Ishikawa (cell line): ENCODE data around the gene UBAC2.

Experiments
- CEBPB ChIP-seq: IDR thresholded peaks from 2 replicates; pipeline ENCODE4 v1.6.1; 2012
- CREB1 ChIP-seq: IDR thresholded peaks from 2 replicates; pipeline ENCODE4 v1.6.1; 2012; ENCODE audit warnings: low read depth
- EGR1 ChIP-seq: IDR thresholded peaks from 2 replicates; pipeline ENCODE4 v1.6.1; 2012
- EP300 ChIP-seq: IDR thresholded peaks from 2 replicates; pipeline ENCODE4 v1.6.1; 2012; ENCODE audit warnings: borderline replicate concordance
- FOXM1 ChIP-seq: IDR thresholded peaks from 2 replicates; pipeline ENCODE4 v1.6.1; 2012; ENCODE audit warnings: low read depth, borderline replicate concordance
- NFIC ChIP-seq: IDR thresholded peaks from 2 replicates; pipeline ENCODE4 v1.6.1; 2012
- RAD21 ChIP-seq: IDR thresholded peaks from 2 replicates; pipeline ENCODE4 v1.6.1; 2012; ENCODE audit warnings: low read depth
- TAF1 ChIP-seq: IDR thresholded peaks from 2 replicates; pipeline ENCODE4 v1.6.1; 2012; ENCODE audit warnings: low read depth, mild to moderate bottlenecking
- TCF12 ChIP-seq: IDR thresholded peaks from 2 replicates; pipeline ENCODE4 v1.6.1; 2012; ENCODE audit warnings: low read depth
- TEAD4 ChIP-seq: IDR thresholded peaks from 2 replicates; pipeline ENCODE4 v1.6.1; 2012
- YY1 ChIP-seq: IDR thresholded peaks from 2 replicates; pipeline ENCODE4 v1.6.1; 2012; ENCODE audit warnings: low read depth
- ZBTB7A ChIP-seq: IDR thresholded peaks from 2 replicates; pipeline ENCODE4 v1.6.1; 2012; ENCODE audit warnings: low read depth
- TF ChIP-seq, protein P1 (sequence below): IDR thresholded peaks from 2 replicates; pipeline ENCODE4 v1.6.1; 2012
- TF ChIP-seq, protein P2 (sequence below): IDR thresholded peaks from 2 replicates; pipeline ENCODE4 v1.6.1; 2012; ENCODE audit warnings: low read depth, mild to moderate bottlenecking
- TF ChIP-seq, protein P3 (sequence below): IDR thresholded peaks from 2 replicates; pipeline ENCODE4 v1.6.1; 2012

Gene UBAC2

GRCh38 chr13:99305158-99305557, 104.5 kb downstream of the UBAC2 start:
- TF ChIP-seq EP300, result no peak
- TF ChIP-seq ZBTB7A, result no peak
- no peak for TF ChIP-seq RAD21
- no peak for TF ChIP-seq TAF1
- no peak for TF ChIP-seq TCF12

DNA sequence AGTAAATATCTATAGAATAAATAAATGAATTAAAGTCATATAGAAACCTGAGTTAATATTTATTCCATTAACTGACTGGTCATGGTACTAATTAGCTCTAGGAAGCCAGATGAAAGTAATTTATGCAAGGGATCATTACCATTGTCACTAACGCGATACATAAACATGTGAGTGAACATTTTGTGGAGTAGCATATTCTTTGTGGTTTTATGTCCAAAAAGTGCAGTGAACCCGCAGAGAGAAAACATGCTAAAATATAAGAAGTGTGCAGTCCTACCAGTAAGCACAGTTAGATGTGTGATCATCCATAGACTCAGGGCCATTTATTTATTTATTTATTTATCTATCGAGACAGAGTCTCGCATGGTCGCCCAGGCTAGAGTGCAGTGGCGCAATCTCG, 104.9 kb downstream of the UBAC2 start:
- TF ChIP-seq, protein P1, sequence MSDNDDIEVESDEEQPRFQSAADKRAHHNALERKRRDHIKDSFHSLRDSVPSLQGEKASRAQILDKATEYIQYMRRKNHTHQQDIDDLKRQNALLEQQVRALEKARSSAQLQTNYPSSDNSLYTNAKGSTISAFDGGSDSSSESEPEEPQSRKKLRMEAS, result no peak
- TF ChIP-seq NFIC (no peak), EP300 (no peak), EGR1 (no peak), CEBPB (no peak), TEAD4 (no peak), YY1 (no peak), TCF12 (no peak)
- TF ChIP-seq, protein P2, sequence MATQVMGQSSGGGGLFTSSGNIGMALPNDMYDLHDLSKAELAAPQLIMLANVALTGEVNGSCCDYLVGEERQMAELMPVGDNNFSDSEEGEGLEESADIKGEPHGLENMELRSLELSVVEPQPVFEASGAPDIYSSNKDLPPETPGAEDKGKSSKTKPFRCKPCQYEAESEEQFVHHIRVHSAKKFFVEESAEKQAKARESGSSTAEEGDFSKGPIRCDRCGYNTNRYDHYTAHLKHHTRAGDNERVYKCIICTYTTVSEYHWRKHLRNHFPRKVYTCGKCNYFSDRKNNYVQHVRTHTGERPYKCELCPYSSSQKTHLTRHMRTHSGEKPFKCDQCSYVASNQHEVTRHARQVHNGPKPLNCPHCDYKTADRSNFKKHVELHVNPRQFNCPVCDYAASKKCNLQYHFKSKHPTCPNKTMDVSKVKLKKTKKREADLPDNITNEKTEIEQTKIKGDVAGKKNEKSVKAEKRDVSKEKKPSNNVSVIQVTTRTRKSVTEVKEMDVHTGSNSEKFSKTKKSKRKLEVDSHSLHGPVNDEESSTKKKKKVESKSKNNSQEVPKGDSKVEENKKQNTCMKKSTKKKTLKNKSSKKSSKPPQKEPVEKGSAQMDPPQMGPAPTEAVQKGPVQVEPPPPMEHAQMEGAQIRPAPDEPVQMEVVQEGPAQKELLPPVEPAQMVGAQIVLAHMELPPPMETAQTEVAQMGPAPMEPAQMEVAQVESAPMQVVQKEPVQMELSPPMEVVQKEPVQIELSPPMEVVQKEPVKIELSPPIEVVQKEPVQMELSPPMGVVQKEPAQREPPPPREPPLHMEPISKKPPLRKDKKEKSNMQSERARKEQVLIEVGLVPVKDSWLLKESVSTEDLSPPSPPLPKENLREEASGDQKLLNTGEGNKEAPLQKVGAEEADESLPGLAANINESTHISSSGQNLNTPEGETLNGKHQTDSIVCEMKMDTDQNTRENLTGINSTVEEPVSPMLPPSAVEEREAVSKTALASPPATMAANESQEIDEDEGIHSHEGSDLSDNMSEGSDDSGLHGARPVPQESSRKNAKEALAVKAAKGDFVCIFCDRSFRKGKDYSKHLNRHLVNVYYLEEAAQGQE, result no peak
- TF ChIP-seq, protein P3, sequence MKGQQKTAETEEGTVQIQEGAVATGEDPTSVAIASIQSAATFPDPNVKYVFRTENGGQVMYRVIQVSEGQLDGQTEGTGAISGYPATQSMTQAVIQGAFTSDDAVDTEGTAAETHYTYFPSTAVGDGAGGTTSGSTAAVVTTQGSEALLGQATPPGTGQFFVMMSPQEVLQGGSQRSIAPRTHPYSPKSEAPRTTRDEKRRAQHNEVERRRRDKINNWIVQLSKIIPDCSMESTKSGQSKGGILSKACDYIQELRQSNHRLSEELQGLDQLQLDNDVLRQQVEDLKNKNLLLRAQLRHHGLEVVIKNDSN, result no peak

GRCh38 chr13:99307247-99307646, 106.6 kb downstream of the UBAC2 start, which contains the start of gene GPR183:
TSS of gene GPR183 (minus strand) at chr13:99307399. CDS start at chr13:99296145, 11,254 bp downstream.
- TF ChIP-seq RAD21 (no peak), TCF12 (no peak), YY1 (no peak), FOXM1 (no peak)
- TF ChIP-seq, protein P2, result no peak

DNA sequence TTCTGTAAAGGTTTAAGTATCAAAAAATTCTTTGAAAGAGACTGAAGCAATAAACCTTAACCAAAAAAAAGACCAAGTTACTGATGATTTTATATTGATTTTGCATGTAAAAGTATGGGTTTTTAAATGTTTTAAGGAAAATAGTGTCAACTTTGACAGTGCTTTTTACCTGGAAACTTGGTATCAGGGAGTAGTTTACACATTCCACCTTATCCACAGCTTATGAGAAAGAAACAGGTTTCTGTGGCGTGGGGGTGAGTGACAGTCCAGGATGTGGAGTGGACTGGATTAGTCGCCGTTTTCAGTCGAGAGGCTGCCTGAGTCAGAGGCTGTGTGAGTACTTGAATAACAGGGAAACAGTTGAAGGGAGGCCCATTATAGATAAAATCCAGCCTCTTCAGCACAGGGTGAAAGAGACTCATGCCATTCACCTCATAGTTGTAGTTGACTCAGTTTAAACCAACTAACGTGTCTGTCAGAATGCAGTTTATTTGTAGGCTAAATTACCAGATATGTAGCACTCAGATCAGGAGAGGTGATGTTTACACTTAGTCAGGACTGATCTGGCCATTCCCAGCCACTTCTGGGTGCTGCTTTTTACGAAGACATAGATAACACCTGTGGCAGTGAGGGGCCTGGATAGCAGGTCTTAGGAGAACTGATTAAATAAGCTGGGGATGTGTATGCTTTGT, 107.1 kb downstream of the UBAC2 start:
- no peak for TF ChIP-seq EGR1
- TF ChIP-seq TCF12, result no peak
- no peak for TF ChIP-seq TEAD4
- TF ChIP-seq, protein P3, result no peak

GRCh38 chr13:99308471-99309087, 107.9 kb downstream of the UBAC2 start:
- TF ChIP-seq TEAD4 (no peak), ZBTB7A (no peak), YY1 (no peak), FOXM1 (no peak), RAD21 (no peak), NFIC (no peak), EP300 (no peak), CREB1 (no peak), TAF1 (no peak), CEBPB (no peak), TCF12 (no peak), EGR1 (no peak)
- TF ChIP-seq, protein P1, result no peak
- TF ChIP-seq, protein P2, result no peak
- TF ChIP-seq, protein P3, result no peak
